ENCODE results near the gene DEDD. TPM values are rescaled to one million over a fixed set of nuclear protein-coding genes. Genes with fewer than 3 reads are reported as not detected.

DEDD gene
- polyA plus RNA-seq, 1 of the 3 experiments (the other 2 are of a cell fraction): 45.0 TPM

- TF ChIP-seq RFX5 (IDR thresholded peaks at IDR 0.05; ENCODE audit: low read length) (no peak), SMC3 (IDR thresholded peaks at IDR 0.05; ENCODE audit: low read depth, low read length) (no peak), GABPA (IDR thresholded peaks at IDR 0.05; ENCODE audit: low read depth) (no peak), SIN3A (IDR thresholded peaks at IDR 0.05; ENCODE audit: borderline replicate concordance, low read depth, low read length) (no peak), POLR2AphosphoS5 (IDR thresholded peaks at IDR 0.05; ENCODE audit: low read depth, low read length) (no peak), ZBTB33 (IDR thresholded peaks at IDR 0.05; ENCODE audit: borderline replicate concordance, low read depth) (no peak), IRF3 (IDR thresholded peaks at IDR 0.05; ENCODE audit: low read depth, low read length) (no peak), MEF2A (IDR thresholded peaks at IDR 0.05; ENCODE audit: borderline replicate concordance, low read depth) (no peak), NFIC (IDR thresholded peaks at IDR 0.05; ENCODE audit: borderline replicate concordance) (no peak)
These were observed 20.9 kb downstream of the DEDD start (continued) for GRCh38 chr1:161111527-161111926.

GRCh38 chr1:161111117-161111516 is 21.4 kb downstream of the DEDD start:
- Histone ChIP-seq H3F3A (replicated peaks; ENCODE audit: insufficient read depth) (peaks cover 11% of the 10 kb centered on the region), H3K79me2 (ENCODE audit: insufficient read depth) (peaks cover 100% of the 10 kb centered on the region), H3K9ac (no peak overlapping the region), H3K9me3 (no peaks in the 10 kb centered on the region), H3K27me3 (ENCODE audit: insufficient read depth) (no peaks in the 10 kb centered on the region), H3K9me2 (no peaks in the 10 kb centered on the region), H2AFZ (ENCODE audit: low read depth) (no peak overlapping the region), H3K27ac (ENCODE audit: low read depth in 2 of 2, low read length in 1 of 2) (no peak overlapping the region), H3K4me2 (no peak overlapping the region), H3K36me3 (replicated peaks in 1 of 2; ENCODE audit: control insufficient read depth in 1 of 2, insufficient read depth in 2 of 2, low read length in 1 of 2) (peaks cover 16 to 30% of the 10 kb centered on the region in 2 experiments), H4K20me1 (ENCODE audit: insufficient read depth) (peaks cover 68% of the 10 kb centered on the region), H3K4me1 (ENCODE audit: control insufficient read depth in 1 of 2, insufficient read depth in 2 of 2, low read depth in 1 of 2, low read length in 1 of 2) (peaks cover 0 to 10% of the 10 kb centered on the region in 2 experiments; a peak in 3 of 4 replicates), H3K4me3 (ENCODE audit: low read depth in 2 of 2, low read length in 1 of 2) (no peak overlapping the region)
- ChIA-PET CTCF (no interaction called here), POLR2A (no interaction called here)
- no peak for DNase-seq
- 90% methylated on average over 3 of the region's 3 CpGs for WGBS (ENCODE audit: low lambda C conversion rate)
- TF ChIP-seq FOXM1 (IDR thresholded peaks at IDR 0.05; ENCODE audit: low read depth) (no peak), TEAD4 (IDR thresholded peaks at IDR 0.05; ENCODE audit: borderline replicate concordance, insufficient read depth) (no peak), JUND (IDR thresholded peaks at IDR 0.05) (no peak)

GRCh38 chr1:161106431-161106830 is 26.0 kb downstream of the DEDD start:
- Histone ChIP-seq H3K9ac (no peak overlapping the region), H4K20me1 (ENCODE audit: insufficient read depth) (peaks cover 49% of the 10 kb centered on the region), H3K36me3 (replicated peaks in 1 of 2; ENCODE audit: control insufficient read depth in 1 of 2, insufficient read depth in 2 of 2, low read length in 1 of 2) (peaks cover 18 to 28% of the 10 kb centered on the region in 2 experiments), H3K27ac (ENCODE audit: low read depth in 2 of 2, low read length in 1 of 2) (no peak overlapping the region), H3K4me3 (ENCODE audit: low read depth in 2 of 2, low read length in 1 of 2) (no peak overlapping the region), H3K4me2 (no peak overlapping the region), H3K9me3 (no peaks in the 10 kb centered on the region), H2AFZ (ENCODE audit: low read depth) (no peak overlapping the region), H3K27me3 (ENCODE audit: insufficient read depth) (no peaks in the 10 kb centered on the region), H3F3A (replicated peaks; ENCODE audit: insufficient read depth) (peaks cover 24% of the 10 kb centered on the region), H3K4me1 (ENCODE audit: control insufficient read depth in 1 of 2, insufficient read depth in 2 of 2, low read depth in 1 of 2, low read length in 1 of 2) (no peaks in the 10 kb centered on the region), H3K79me2 (ENCODE audit: insufficient read depth) (peaks cover 85% of the 10 kb centered on the region), H3K9me2 (no peaks in the 10 kb centered on the region)
- TF ChIP-seq IRF3 (IDR thresholded peaks at IDR 0.05; ENCODE audit: low read depth, low read length): no peak
- no peak for TF ChIP-seq MEF2A (IDR thresholded peaks at IDR 0.05; ENCODE audit: borderline replicate concordance, low read depth)
- no peak for TF ChIP-seq USF2 (IDR thresholded peaks at IDR 0.05; ENCODE audit: borderline replicate concordance, low read depth, low read length)
- TF ChIP-seq RFX5 (IDR thresholded peaks at IDR 0.05; ENCODE audit: low read length): no peak
- no peak for TF ChIP-seq TAF1 (IDR thresholded peaks at IDR 0.05; ENCODE audit: borderline replicate concordance, low read depth, low read length)
- TF ChIP-seq SIN3A (IDR thresholded peaks at IDR 0.05; ENCODE audit: borderline replicate concordance, low read depth, low read length): no peak
- 95% methylated on average over 1 of the region's 1 CpG for WGBS (ENCODE audit: low lambda C conversion rate)
- DNase-seq: no peak
- POLR2A ChIA-PET: no interaction called here
- CTCF ChIA-PET: interaction anchor here (1.6 kb wide), 1 partner anchor 9 kb away, joined by 8 read pairs; the partner anchor contains the start of gene KLHDC9
